HG03025 (cell line): ENCODE results near the gene ZNF124.
"Not testable (repeated sequence)": the region's sequence is repeated elsewhere in the genome, so short reads cannot be mapped to it uniquely, and the experiment has no call there.

Experiments
- ATAC-seq: cut with Tn5 transposase; IDR thresholded peaks from one replicate; pipeline ENCODE4 v1.9.1; 2021; ENCODE audit warnings: mild to moderate bottlenecking, moderate library complexity; ENCODE audit not compliant: unreplicated experiment, low FRiP score

Gene ZNF124

DNA sequence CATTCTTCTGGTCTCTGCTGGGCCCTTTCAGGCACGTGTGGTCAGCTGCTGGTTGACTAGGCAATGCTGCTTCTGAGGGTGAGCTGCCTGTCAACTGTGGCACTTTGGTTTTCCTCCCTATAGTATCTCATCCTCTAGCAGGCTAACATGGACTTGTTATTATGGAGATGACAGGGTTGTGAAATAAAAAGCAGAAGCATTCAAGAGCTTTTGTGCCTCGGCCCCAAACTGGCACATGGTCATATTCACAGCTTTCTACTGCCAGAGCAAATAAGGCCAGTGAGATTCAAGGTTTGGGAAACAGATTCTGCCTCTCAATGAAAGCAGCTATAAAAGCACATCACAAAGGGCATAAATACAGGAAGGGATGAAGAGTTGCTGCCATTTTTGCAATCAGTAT is 1.6 kb upstream of the ZNF124 start:
- ATAC-seq, result no peak

DNA sequence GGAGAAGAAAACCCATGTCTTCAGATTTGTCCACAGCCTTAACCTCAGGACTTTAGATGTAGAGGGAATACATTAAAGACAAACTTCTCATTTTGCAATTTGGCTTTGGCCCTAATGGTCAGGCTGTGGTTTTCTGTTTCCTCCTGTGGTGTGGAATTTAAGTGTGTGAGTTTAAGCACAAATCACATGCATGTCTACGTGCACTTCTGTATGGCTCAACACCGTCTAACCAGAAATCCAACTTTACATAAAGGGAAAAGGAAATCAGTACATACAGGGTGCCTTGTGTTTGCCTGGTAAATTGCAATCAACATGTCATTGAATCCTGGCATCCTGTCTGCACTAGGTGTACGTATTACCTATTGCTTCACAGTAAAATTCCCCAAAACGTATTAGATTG is 1.2 kb upstream of the ZNF124 start:
- no peak for ATAC-seq

- peak; percentile 62 for ATAC-seq
These were observed 377 bp downstream of the ZNF124 start for GRCh38 chr1:247171443-247171842.

- ATAC-seq, result no peak
These were observed 6.1 kb downstream of the ZNF124 start for GRCh38 chr1:247165674-247166073.

DNA sequence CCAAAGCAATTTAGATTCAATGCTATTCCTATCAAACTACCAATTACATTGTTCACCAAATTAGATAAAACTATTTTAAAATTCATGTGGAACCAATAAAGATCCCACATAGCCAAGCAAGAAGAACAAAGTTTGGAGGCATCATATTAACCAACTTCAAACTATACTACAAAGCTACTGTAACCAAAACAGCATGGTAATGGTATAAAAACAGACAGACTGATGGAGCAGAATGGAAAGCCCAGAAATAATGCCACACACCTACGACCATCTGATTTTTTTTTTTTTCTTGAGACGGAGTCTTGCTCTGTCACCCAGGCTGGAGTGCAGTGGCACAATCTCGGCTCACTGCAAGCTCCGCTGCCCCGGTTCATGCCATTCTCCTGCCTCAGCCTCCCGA is 7.1 kb downstream of the ZNF124 start:
- no peak for ATAC-seq

- ATAC-seq, result no peak
These were observed 15.0 kb downstream of the ZNF124 start for GRCh38 chr1:247156787-247157232.

GRCh38 chr1:247147781-247148180 is 24.0 kb downstream of the ZNF124 start:
- ATAC-seq, result no peak

GRCh38 chr1:247147120-247147519 is 24.7 kb downstream of the ZNF124 start:
- ATAC-seq, result not testable (repeated sequence)

DNA sequence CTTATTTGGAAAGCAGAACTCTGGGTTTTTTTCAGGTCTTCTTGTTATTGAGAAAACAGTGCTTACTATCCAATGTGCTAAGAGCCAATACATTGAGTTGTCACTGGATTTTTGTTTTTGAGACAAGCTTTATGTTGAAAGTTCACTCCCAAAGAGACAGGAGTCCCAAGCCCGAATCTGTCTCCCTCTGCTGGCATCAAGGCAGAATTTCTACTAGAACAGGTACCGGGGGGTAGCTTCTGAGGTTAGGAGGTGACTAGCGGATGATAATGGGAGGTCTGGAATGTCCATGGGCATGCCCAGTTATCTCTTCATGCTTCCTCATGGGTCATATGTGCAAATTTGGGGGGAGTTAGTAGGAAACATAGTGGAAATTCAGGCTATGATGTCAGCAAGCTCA is 25.1 kb downstream of the ZNF124 start:
- no peak for ATAC-seq

GRCh38 chr1:247145279-247145678 is 26.5 kb downstream of the ZNF124 start:
- ATAC-seq, result no peak

GRCh38 chr1:247139557-247139956 is 32.3 kb downstream of the ZNF124 start:
- ATAC-seq, result not testable (repeated sequence)

DNA sequence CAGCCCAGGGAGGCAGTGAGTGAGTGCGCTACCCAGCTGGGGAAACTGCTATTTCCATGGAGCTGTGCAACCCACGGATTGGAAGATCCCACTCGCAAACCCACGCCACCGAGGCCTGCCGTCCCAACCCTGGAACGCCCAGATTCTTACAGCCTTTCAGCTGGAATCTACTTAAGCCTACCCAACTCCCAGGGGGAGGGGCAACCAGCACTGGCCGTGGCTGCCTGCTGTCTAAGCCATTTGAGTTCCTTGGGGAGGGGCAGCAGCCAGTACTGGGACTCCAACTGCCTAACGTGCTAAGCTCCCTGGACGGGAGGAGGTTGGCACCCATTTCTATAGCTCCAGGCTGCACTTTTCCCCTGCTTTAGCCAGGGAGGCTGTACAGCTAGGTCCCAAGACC is 40.6 kb downstream of the ZNF124 start:
- ATAC-seq, result no peak

DNA sequence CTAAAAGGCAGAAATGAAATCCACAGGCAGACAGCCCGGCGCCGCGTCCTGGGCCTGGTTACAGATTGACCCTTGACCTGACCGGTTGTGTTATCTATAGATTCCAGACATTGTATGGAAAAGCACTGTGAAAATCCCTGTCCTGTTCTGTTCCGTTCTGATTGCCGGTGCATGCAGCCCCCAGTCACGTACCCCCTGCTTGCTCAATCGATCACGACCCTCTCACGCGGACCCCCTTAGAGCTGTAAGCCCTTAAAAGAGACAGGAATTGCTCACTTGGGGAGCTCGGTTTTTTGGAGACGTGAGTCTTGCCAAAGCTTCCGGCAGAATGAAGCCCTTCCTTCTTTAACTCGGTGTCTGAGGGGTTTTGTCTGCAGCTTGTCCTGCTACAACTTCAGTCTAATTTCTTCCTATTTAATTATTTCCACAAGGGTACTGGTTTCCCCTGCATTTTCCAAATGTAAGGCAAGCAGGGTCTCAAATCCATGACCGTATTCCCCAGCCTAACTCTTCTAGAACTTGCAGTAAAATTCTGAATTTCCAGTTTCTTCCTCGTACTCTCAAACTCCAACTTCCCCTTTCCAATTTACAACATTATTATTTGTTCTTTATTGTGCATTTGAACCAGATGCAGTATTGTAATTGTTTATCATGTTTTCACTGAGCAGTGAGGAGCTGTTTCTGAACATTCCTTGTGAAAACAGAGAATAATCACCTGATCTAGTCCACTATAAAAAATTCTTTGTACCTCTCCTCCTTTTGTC is 44.1 kb downstream of the ZNF124 start:
- ATAC-seq, result not testable (repeated sequence)

GRCh38 chr1:247126601-247127000 is 45.2 kb downstream of the ZNF124 start:
- peak; percentile 59 for ATAC-seq

GRCh38 chr1:247126166-247126565 is 45.7 kb downstream of the ZNF124 start:
- ATAC-seq, result peak; percentile 97

GRCh38 chr1:247121382-247121781 is 50.4 kb downstream of the ZNF124 start:
- no peak for ATAC-seq

GRCh38 chr1:247120408-247120668 is 51.5 kb downstream of the ZNF124 start:
- ATAC-seq, result not testable (repeated sequence)

GRCh38 chr1:247119600-247120407 is 52.0 kb downstream of the ZNF124 start:
- ATAC-seq, result no peak

GRCh38 chr1:247118946-247119446 is 52.8 kb downstream of the ZNF124 start:
- no peak for ATAC-seq

- no peak for ATAC-seq
These were observed 56.3 kb downstream of the ZNF124 start for GRCh38 chr1:247115545-247115944.

GRCh38 chr1:247115141-247115510 is 56.7 kb downstream of the ZNF124 start:
- no peak for ATAC-seq
